Hepatocyte (in vitro differentiated cells): ENCODE data around the gene RGP1.

Source experiments
- CTCF ChIP-seq: fragments of 200-600 bp; sonication (generic); IDR thresholded peaks from 2 replicates; pipeline ENCODE4 v1.5.1; 2016; ENCODE audit warnings: antibody characterized with exemption, mild to moderate bottlenecking; ENCODE audit not compliant: poor library complexity
- EZH2 ChIP-seq: fragments of 200-600 bp; sonication (generic); IDR thresholded peaks from 2 replicates; pipeline ENCODE4 v1.6.1; 2016; ENCODE audit warnings: antibody characterized with exemption, mild to moderate bottlenecking, borderline replicate concordance
- EZH2phosphoT487 ChIP-seq: fragments of 200-600 bp; sonication (generic); IDR thresholded peaks from one replicate; pipeline ENCODE4 v1.6.1; 2018; ENCODE audit warnings: antibody characterized with exemption, mild to moderate bottlenecking, low read depth, moderate library complexity; ENCODE audit not compliant: unreplicated experiment, severe bottlenecking

GRCh38 chr9:35758475-35759050 lies 9.5 kb downstream of the RGP1 start:
- TF ChIP-seq CTCF (no peak), EZH2 (no peak), EZH2phosphoT487 (no peak)
